ENCODE measurements around the gene SORBS1.
A peak's percentile ranks its signal among the peaks of the same experiment; 100 is the strongest.

The SORBS1 gene

DNA sequence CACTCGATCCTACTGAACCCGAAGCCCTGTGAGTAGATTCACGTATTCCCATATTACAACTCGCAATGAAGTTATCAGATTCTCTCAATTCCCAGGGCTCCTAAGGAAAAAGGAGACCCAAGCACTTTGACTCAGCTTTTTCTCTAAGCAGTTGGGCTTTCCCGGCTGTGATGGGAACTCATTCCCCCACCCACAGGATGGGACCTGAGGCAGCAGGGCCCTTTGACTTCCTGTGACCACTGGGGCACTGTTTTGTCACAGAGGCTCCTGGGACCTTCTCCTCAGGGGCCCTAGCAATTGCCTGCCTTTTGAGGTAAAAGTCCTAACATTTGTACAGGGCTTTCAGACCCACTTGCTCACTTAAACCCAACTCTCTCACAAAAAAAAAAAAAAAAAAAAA is 147.6 kb downstream of the SORBS1 start:
- no peak for TF ChIP-seq EP300 (IDR thresholded peaks at IDR 0.05; ENCODE audit: borderline replicate concordance)

DNA sequence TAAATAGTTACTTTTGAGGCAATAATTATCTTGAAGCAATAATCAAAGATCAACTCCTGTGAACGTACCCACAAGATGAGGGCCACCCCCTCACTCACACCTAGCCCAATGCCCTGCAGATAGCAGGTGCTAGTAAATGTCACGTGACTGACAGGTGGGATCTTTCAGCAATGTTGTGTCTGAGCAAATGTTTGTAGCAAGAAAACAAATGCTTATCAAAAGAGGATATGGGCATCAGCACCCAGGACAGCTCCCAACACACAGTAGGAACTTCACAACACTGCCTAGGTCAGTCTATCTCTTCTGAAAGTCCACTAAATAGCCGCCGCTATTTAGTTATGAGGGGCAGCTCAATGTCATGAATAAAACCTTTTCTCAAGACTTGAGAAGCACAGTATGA is 149.5 kb downstream of the SORBS1 start:
- TF ChIP-seq, protein P1, sequence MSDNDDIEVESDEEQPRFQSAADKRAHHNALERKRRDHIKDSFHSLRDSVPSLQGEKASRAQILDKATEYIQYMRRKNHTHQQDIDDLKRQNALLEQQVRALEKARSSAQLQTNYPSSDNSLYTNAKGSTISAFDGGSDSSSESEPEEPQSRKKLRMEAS (IDR thresholded peaks at IDR 0.05): no peak
- TF ChIP-seq, protein P2, sequence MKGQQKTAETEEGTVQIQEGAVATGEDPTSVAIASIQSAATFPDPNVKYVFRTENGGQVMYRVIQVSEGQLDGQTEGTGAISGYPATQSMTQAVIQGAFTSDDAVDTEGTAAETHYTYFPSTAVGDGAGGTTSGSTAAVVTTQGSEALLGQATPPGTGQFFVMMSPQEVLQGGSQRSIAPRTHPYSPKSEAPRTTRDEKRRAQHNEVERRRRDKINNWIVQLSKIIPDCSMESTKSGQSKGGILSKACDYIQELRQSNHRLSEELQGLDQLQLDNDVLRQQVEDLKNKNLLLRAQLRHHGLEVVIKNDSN (IDR thresholded peaks at IDR 0.05): peak; percentile 42
- TF ChIP-seq, protein P3, sequence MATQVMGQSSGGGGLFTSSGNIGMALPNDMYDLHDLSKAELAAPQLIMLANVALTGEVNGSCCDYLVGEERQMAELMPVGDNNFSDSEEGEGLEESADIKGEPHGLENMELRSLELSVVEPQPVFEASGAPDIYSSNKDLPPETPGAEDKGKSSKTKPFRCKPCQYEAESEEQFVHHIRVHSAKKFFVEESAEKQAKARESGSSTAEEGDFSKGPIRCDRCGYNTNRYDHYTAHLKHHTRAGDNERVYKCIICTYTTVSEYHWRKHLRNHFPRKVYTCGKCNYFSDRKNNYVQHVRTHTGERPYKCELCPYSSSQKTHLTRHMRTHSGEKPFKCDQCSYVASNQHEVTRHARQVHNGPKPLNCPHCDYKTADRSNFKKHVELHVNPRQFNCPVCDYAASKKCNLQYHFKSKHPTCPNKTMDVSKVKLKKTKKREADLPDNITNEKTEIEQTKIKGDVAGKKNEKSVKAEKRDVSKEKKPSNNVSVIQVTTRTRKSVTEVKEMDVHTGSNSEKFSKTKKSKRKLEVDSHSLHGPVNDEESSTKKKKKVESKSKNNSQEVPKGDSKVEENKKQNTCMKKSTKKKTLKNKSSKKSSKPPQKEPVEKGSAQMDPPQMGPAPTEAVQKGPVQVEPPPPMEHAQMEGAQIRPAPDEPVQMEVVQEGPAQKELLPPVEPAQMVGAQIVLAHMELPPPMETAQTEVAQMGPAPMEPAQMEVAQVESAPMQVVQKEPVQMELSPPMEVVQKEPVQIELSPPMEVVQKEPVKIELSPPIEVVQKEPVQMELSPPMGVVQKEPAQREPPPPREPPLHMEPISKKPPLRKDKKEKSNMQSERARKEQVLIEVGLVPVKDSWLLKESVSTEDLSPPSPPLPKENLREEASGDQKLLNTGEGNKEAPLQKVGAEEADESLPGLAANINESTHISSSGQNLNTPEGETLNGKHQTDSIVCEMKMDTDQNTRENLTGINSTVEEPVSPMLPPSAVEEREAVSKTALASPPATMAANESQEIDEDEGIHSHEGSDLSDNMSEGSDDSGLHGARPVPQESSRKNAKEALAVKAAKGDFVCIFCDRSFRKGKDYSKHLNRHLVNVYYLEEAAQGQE (IDR thresholded peaks at IDR 0.05; ENCODE audit: low read depth): peak; percentile 83
- TF ChIP-seq ZBTB7A (IDR thresholded peaks at IDR 0.05; ENCODE audit: low read depth) (no peak), EGR1 (IDR thresholded peaks at IDR 0.05) (no peak)

DNA sequence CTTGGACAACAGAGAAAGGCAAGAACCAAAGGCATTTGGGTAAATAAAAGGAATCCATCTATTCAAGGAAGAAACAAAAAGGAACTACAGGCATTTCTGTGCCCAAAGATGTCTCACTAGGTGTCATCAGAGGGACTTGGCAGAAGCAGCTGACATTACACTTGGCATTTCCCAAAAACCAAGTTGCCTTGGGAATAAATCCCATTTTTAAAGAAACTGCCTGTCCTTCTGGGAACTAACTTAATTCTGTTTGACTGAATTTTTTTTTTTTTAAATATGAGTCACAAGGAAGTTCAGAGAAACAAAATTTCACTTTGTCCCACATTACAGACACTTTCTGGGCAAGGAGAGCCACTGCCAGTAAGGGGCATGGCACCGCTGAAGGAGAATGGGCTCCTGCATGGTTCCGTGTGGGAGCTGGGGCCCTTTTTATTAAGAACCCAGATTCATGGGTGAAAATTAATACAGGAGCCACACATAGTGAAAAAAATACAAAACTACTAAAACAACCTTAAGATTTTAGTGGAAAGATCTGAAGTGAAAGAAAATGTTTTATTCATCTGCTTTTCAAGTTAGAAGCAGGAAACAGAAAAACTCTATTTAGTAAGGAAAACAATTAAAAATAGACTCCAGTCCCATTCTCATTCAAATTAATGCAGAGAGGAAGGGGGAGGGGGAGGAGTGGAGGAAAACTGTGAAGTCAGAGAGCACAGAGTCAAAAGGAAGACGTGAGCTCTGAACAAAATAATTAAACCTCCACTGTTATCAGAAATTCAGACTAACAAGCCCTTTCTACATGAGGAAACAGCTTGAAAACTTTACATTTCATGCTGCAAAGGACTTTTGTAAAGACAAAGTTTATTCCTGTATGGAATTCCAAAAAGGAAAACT is 151.9 kb downstream of the SORBS1 start:
- TF ChIP-seq ZBTB7A (IDR thresholded peaks at IDR 0.05; ENCODE audit: low read depth) (no peak), EGR1 (IDR thresholded peaks at IDR 0.05) (no peak), YY1 (IDR thresholded peaks at IDR 0.05; ENCODE audit: low read depth) (no peak), FOXM1 (IDR thresholded peaks at IDR 0.05; ENCODE audit: borderline replicate concordance, low read depth) (no peak), CEBPB (IDR thresholded peaks at IDR 0.05) (no peak), NFIC (IDR thresholded peaks at IDR 0.05) (no peak), TAF1 (IDR thresholded peaks at IDR 0.05; ENCODE audit: low read depth) (no peak), EP300 (IDR thresholded peaks at IDR 0.05; ENCODE audit: borderline replicate concordance) (no peak), CREB1 (IDR thresholded peaks at IDR 0.05; ENCODE audit: low read depth) (no peak), RAD21 (IDR thresholded peaks at IDR 0.05; ENCODE audit: low read depth) (no peak), TEAD4 (IDR thresholded peaks at IDR 0.05) (no peak), TCF12 (IDR thresholded peaks at IDR 0.05; ENCODE audit: low read depth) (no peak)
- TF ChIP-seq, protein P3 (IDR thresholded peaks at IDR 0.05; ENCODE audit: low read depth): no peak
- TF ChIP-seq, protein P2 (IDR thresholded peaks at IDR 0.05): no peak
- TF ChIP-seq, protein P1 (IDR thresholded peaks at IDR 0.05): no peak

DNA sequence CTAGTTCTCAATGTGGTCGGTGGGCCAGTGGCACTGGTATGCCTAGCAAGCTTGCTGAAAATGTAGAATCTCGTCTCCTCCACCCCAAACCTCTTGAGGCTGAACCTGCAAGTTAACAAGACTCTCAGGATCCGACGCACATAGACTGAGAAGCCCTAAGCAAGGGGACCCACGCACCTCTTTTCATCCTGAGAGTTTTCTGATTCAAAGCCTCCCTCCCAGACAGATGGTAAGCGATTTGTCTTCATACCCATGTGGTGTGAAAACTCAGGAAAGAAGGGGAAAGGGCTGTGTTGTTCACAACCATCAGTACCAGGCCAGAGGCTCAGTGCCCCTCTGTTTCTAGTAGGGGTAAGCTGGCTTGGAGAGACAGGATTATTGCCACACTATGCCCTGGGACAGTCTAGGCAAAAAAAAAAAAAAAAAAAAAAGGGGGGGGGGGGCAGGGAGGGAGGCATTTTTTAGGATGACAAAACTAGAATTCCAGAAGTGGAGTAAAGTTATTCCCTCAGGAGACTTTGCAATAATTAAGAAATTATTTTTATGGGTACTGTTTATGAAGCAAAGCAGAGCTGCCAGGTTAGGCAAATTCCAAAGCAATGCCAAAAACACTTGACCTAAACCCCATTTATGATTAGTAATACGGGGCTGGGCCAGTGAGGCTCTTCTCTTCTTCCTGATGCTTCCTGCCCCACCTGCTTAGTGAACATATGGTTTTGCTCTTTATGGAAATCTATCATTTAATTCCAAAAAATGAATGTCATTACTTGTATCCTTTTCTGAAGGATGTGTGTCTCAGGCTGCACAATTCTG is 152.8 kb downstream of the SORBS1 start:
- TF ChIP-seq YY1 (IDR thresholded peaks at IDR 0.05; ENCODE audit: low read depth): no peak
- TF ChIP-seq, protein P1 (IDR thresholded peaks at IDR 0.05): no peak
- no peak for TF ChIP-seq RAD21 (IDR thresholded peaks at IDR 0.05; ENCODE audit: low read depth)
- TF ChIP-seq CEBPB (IDR thresholded peaks at IDR 0.05): no peak
- TF ChIP-seq, protein P2 (IDR thresholded peaks at IDR 0.05): no peak
- TF ChIP-seq EP300 (IDR thresholded peaks at IDR 0.05; ENCODE audit: borderline replicate concordance): no peak

DNA sequence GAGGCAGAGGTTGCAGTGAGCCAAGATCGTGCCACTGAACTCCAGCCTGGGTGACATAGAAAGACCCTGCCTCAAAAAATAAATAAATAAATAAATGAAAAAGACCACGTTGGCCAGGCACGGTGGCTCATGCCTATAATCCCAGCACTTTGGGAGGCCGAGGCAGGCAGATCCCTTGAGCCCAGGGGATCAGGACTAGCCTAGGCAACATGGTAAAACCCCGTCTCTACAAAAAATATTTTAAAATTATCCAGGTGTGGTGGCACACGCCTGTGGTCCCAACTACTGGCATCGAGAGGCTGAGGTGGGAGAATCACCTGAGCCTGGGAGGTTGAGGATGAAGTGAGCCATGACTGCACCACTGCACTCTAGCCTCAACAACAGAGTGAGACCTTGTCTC is 153.6 kb downstream of the SORBS1 start:
- no peak for TF ChIP-seq FOXM1 (IDR thresholded peaks at IDR 0.05; ENCODE audit: borderline replicate concordance, low read depth)
- TF ChIP-seq YY1 (IDR thresholded peaks at IDR 0.05; ENCODE audit: low read depth): no peak
- TF ChIP-seq TAF1 (IDR thresholded peaks at IDR 0.05; ENCODE audit: low read depth): no peak
- TF ChIP-seq CEBPB (IDR thresholded peaks at IDR 0.05): no peak
- no peak for TF ChIP-seq NFIC (IDR thresholded peaks at IDR 0.05)
- TF ChIP-seq ZBTB7A (IDR thresholded peaks at IDR 0.05; ENCODE audit: low read depth): no peak
- TF ChIP-seq, protein P2 (IDR thresholded peaks at IDR 0.05): no peak
- TF ChIP-seq TCF12 (IDR thresholded peaks at IDR 0.05; ENCODE audit: low read depth): no peak
- no peak for TF ChIP-seq EP300 (IDR thresholded peaks at IDR 0.05; ENCODE audit: borderline replicate concordance)
- TF ChIP-seq, protein P3 (IDR thresholded peaks at IDR 0.05; ENCODE audit: low read depth): no peak
- TF ChIP-seq CREB1 (IDR thresholded peaks at IDR 0.05; ENCODE audit: low read depth): no peak
- TF ChIP-seq RAD21 (IDR thresholded peaks at IDR 0.05; ENCODE audit: low read depth): no peak
- TF ChIP-seq EGR1 (IDR thresholded peaks at IDR 0.05): no peak
- TF ChIP-seq, protein P1 (IDR thresholded peaks at IDR 0.05): no peak
- no peak for TF ChIP-seq TEAD4 (IDR thresholded peaks at IDR 0.05)

All from Ishikawa (cell line).